ENCODE results near the gene BOLL. TPM values are rescaled to one million over a fixed set of nuclear protein-coding genes. Genes with fewer than 3 reads are reported as not detected.

BOLL gene
- polyA plus RNA-seq, 1 donor from 2014 or later: not detected

- no peak overlapping the region for H3K4me3 ChIP-seq (ENCODE audit: low read length)
- no peaks in the 10 kb centered on the region for H3K36me3 ChIP-seq (ENCODE audit: insufficient read depth, low read length)
- no peaks in the 10 kb centered on the region for H3K79me2 ChIP-seq (replicated peaks; ENCODE audit: insufficient read depth, low read length)
- H3K9me2 ChIP-seq (ENCODE audit: insufficient read depth, low read length): no peaks in the 10 kb centered on the region
- H3F3A ChIP-seq (ENCODE audit: insufficient read depth, low read length, poor library complexity, severe bottlenecking): no peaks in the 10 kb centered on the region
- H3K4me2 ChIP-seq (ENCODE audit: low read length): no peak overlapping the region
- H3K9me3 ChIP-seq (ENCODE audit: low read length): no peaks in the 10 kb centered on the region
- H4K20me1 ChIP-seq (ENCODE audit: insufficient read depth): no peaks in the 10 kb centered on the region
- no peak overlapping the region for H3K27ac ChIP-seq (ENCODE audit: low read length)
- H2AFZ ChIP-seq (ENCODE audit: low read depth, low read length): no peak overlapping the region
- no peaks in the 10 kb centered on the region for H3K27me3 ChIP-seq (ENCODE audit: insufficient read depth, low read depth, low read length)
- H3K9ac ChIP-seq (ENCODE audit: low read length): no peak overlapping the region
- TF ChIP-seq RAD21 (conservative IDR thresholded peaks at IDR 0.05) (no peak), EZH2 (IDR thresholded peaks at IDR 0.05; ENCODE audit: borderline replicate concordance, insufficient read depth, low read length, poor library complexity, severe bottlenecking) (no peak), POLR2AphosphoS5 (IDR thresholded peaks at IDR 0.05) (no peak), REST (IDR thresholded peaks at IDR 0.05; ENCODE audit: borderline replicate concordance) (no peak)
Measured at GRCh38 chr2:197814526-197814925, 29.4 kb upstream of the BOLL start.

GRCh38 chr2:197813093-197813787, 28.1 kb upstream of the BOLL start:
- Histone ChIP-seq H3K9ac (ENCODE audit: low read length) (no peak overlapping the region), H3K9me3 (ENCODE audit: low read length) (no peaks in the 10 kb centered on the region), H4K20me1 (ENCODE audit: insufficient read depth) (no peaks in the 10 kb centered on the region), H2AFZ (ENCODE audit: low read depth, low read length) (no peak overlapping the region), H3K9me2 (ENCODE audit: insufficient read depth, low read length) (no peaks in the 10 kb centered on the region), H3F3A (ENCODE audit: insufficient read depth, low read length, poor library complexity, severe bottlenecking) (no peaks in the 10 kb centered on the region), H3K36me3 (ENCODE audit: insufficient read depth, low read length) (no peaks in the 10 kb centered on the region), H3K27me3 (ENCODE audit: insufficient read depth, low read depth, low read length) (no peaks in the 10 kb centered on the region), H3K27ac (ENCODE audit: low read length) (no peak overlapping the region), H3K79me2 (replicated peaks; ENCODE audit: insufficient read depth, low read length) (no peaks in the 10 kb centered on the region), H3K4me3 (ENCODE audit: low read length) (no peak overlapping the region), H3K4me2 (ENCODE audit: low read length) (no peak overlapping the region)
- TF ChIP-seq REST (IDR thresholded peaks at IDR 0.05; ENCODE audit: borderline replicate concordance) (no peak), POLR2AphosphoS5 (IDR thresholded peaks at IDR 0.05) (no peak), CTCF (IDR thresholded peaks at IDR 0.05; ENCODE audit: poor library complexity, severe bottlenecking) (no peak), MXI1 (conservative IDR thresholded peaks at IDR 0.05; ENCODE audit: poor library complexity, severe bottlenecking) (no peak), SMC3 (conservative IDR thresholded peaks at IDR 0.05; ENCODE audit: poor library complexity) (no peak), EZH2 (IDR thresholded peaks at IDR 0.05; ENCODE audit: borderline replicate concordance, insufficient read depth, low read length, poor library complexity, severe bottlenecking) (no peak), RAD21 (conservative IDR thresholded peaks at IDR 0.05) (no peak), EP300 (conservative IDR thresholded peaks at IDR 0.05; ENCODE audit: poor library complexity, severe bottlenecking) (no peak), TAF1 (IDR thresholded peaks at IDR 0.05; ENCODE audit: low read depth) (no peak)
